ENCODE results near the gene PLIN4. TPM values are rescaled to one million over a fixed set of nuclear protein-coding genes. Genes with fewer than 3 reads are reported as not detected.

The PLIN4 gene
- total RNA-seq, 1 donor from 2014 or later, result 69.5 TPM

- intact Hi-C loops (cut with DNase I), result loop anchor here (2.0 kb wide), 1 partner anchor 56 kb away; the partner anchor contains the start of gene SH3GL1
- DNase-seq (ENCODE audit: extremely low spot score in 2 of 2), result no peak
- Histone ChIP-seq H3K27ac (peak overlapping the region; percentile 86), H3K36me3 (peaks cover 0 to 22% of the 10 kb centered on the region in 2 donors), H3K9me3 (no peaks in the 10 kb centered on the region), H3K27me3 (no peaks in the 10 kb centered on the region), H3K4me3 (peak overlapping the region; percentile 74 to 87), H3K4me1 (peaks cover 33% of the 10 kb centered on the region)
- TF ChIP-seq POLR2A (IDR thresholded peaks at IDR 0.05) (no peak), CTCF (IDR thresholded peaks at IDR 0.05) (no peak), POLR2AphosphoS5 (IDR thresholded peaks at IDR 0.05; ENCODE audit: insufficient read depth in 1 of 2, low read depth in 1 of 2) (peak in 1 of 2 donors; percentile 9)
Measured at GRCh38 chr19:4456476-4456842, 61.8 kb downstream of the PLIN4 start.

GRCh38 chr19:4455719-4456475 is 62.4 kb downstream of the PLIN4 start:
- DNase-seq (ENCODE audit: extremely low spot score in 2 of 2), result no peak
- H3K36me3 ChIP-seq, result peaks cover 0 to 27% of the 10 kb centered on the region in 2 donors
- H3K27me3 ChIP-seq, result no peaks in the 10 kb centered on the region
- TF ChIP-seq POLR2AphosphoS5 (IDR thresholded peaks at IDR 0.05; ENCODE audit: insufficient read depth in 1 of 2, low read depth in 1 of 2), result peak in 1 of 2 donors; percentile 44
- TF ChIP-seq POLR2A (IDR thresholded peaks at IDR 0.05), result no peak
- H3K4me3 ChIP-seq, result peak overlapping the region; percentile 74 to 87
- intact Hi-C loops (cut with DNase I), result loop anchor here (2.0 kb wide), 1 partner anchor 55 kb away; the partner anchor contains the start of gene SH3GL1
- H3K27ac ChIP-seq, result peak overlapping the region; percentile 86
- H3K9me3 ChIP-seq, result no peaks in the 10 kb centered on the region
- H3K4me1 ChIP-seq, result peaks cover 33% of the 10 kb centered on the region

GRCh38 chr19:4454747-4455718 is 63.3 kb downstream of the PLIN4 start:
- H3K27ac ChIP-seq, result peak overlapping the region; percentile 86
- peaks cover 33% of the 10 kb centered on the region for H3K4me1 ChIP-seq
- H3K36me3 ChIP-seq, result peaks cover 0 to 30% of the 10 kb centered on the region in 2 donors
- no peaks in the 10 kb centered on the region for H3K27me3 ChIP-seq
- H3K4me3 ChIP-seq, result peak overlapping the region; percentile 74 to 87
- no peaks in the 10 kb centered on the region for H3K9me3 ChIP-seq
- DNase-seq (ENCODE audit: extremely low spot score in 2 of 2), result no peak
- intact Hi-C loops (cut with DNase I), result no loop called here
- TF ChIP-seq CTCF (IDR thresholded peaks at IDR 0.05) (no peak), POLR2A (IDR thresholded peaks at IDR 0.05) (no peak), POLR2AphosphoS5 (IDR thresholded peaks at IDR 0.05; ENCODE audit: insufficient read depth in 1 of 2, low read depth in 1 of 2) (peak in 1 of 2 donors; percentile 64)

- Histone ChIP-seq H3K4me1 (peaks cover 42% of the 10 kb centered on the region), H3K36me3 (peaks cover 0 to 34% of the 10 kb centered on the region in 2 donors), H3K27ac (no peak overlapping the region), H3K4me3 (no peak overlapping the region), H3K27me3 (no peaks in the 10 kb centered on the region), H3K9me3 (no peaks in the 10 kb centered on the region)
- intact Hi-C loops (cut with DNase I), result no loop called here
- DNase-seq (ENCODE audit: extremely low spot score in 2 of 2), result no peak
- TF ChIP-seq POLR2A (IDR thresholded peaks at IDR 0.05) (no peak), CTCF (IDR thresholded peaks at IDR 0.05) (no peak), POLR2AphosphoS5 (IDR thresholded peaks at IDR 0.05; ENCODE audit: insufficient read depth in 1 of 2, low read depth in 1 of 2) (no peak)
Measured at GRCh38 chr19:4453232-4454179, 64.8 kb downstream of the PLIN4 start.

Data from vagina (tissue), 2 donors.